Measurements from ENCODE around the gene FMN1.

Gene FMN1

DNA sequence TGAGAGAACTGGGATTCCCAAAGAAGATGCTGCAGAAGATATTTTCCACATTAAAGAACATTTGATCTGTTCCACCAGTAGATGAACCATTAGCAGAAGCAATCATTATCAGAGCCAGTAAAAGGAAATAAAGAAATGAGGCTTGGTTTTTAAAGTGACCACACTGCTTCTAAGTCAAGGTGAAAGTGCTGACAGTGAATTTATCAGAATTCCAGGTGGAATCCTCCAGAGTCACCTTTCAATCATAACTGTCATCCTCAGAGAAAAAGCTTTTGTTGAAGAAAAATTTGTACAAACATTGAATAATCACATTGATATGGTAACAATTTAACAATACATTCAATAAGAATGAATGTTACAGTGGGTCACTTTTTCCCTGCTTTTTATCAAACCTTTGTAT is 376.9 kb downstream of the FMN1 start:
- no peak for FAIRE-seq

DNA sequence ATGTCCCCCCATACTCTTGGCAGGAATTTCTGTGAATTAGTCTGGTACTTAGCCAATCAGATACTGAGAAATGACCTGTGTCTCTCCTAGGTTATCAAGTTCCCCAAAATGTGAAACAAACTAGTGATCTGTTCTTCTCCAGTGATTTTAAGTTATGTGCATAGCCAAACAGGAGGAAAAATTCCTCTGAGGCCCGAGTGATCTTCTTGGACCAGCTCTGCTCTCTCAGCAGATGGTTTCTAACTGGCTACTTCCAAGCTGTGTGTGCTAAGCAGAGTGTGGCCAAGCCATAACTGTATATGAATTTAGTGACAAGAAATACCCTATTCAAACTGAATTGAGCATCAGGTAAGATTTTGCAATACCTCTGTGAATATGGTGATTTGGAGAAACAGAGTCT is 387.2 kb downstream of the FMN1 start:
- FAIRE-seq, result no peak

DNA sequence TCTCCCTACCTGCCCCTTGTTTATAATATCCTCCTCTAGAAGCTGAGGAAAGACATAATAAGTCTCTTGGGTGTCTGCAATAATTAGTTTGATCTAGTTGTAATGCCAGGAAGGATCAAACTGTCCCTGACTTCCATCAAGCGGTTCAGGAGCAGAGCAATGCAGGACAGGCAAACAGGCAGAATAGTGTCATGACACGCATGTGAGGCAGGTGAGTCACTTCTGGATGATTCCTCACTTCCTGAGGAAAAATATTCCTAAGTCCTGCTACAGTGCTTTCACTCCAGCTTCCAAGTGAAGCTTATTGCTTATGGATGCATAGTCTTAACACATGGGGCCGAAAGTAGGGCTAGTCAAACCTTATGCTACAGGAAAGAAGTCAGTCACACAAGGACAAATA is 390.9 kb downstream of the FMN1 start:
- FAIRE-seq, result no peak

DNA sequence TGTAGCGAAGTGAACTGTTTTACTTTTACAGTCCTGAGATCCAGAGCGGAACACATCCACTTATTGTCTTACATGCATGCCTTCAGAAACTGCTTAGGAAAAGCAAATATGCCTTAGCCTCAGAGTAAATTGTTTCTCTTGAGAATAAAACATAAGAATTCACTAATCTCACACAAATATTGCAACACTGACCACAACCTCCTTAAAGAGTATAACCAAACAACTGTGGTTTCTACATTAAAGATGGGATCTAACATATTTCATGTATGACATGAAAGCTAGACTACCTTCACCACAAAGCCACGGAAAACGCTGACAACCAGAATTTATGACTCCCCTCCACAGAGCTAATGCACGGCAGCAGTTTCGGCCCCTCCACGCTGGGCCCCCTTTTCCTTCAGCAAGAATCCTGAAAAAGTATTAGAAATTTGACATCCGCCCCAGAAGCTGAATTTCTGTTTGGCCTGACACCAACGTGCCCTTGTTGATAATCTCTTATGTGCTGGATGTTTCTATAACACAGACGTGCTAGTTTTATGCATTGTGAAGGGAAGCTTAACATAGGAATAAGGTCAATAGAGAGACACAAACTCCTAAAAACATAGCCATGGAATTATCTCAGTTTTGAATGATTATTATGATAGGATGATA is 392.1 kb downstream of the FMN1 start:
- FAIRE-seq, result no peak

DNA sequence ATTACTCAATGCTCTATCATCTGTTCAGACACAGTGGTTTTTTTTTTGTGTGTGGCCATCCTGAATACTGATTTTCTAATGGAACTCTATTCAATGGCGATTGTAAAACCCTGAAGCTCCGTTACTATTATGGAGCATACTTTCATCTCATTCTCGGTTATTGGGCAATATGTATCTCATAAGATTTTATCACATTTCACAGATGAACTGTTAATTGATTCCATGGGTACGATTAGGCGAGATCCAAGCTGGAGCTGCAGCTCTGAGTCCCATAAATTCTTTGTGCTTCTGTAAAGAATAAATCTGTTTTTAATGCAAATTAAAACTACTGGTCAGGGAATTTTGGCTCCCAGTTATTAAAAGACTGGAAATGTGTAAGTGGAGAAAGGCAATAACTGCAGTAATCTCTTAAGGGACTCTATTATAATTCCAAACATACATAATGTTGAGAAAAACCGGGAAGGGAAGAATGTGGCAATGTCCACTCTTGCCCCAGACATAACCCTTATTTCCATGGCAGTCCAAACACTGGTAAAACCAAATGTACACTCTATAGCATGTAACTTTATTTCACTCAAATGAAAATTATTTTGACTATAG is 394.5 kb downstream of the FMN1 start:
- FAIRE-seq, result no peak

DNA sequence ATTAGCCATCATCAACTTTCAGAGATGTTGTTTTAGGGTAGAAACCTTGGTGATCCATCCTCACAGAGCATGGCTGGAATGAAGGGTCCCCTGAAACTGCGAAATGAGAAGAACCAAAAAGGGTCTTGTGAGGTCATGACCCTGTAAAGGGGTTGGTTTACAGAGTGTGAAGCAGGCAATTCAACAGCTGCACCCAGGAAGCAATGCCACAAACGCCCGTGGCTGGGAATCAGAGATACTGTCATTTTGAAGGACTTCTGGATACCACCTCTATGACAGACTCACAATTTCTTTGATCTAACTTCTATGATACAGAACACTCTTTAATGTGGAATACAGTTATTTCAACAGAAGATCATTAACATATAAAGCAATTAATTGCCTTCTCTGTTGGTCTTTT is 397.7 kb downstream of the FMN1 start:
- FAIRE-seq, result no peak

DNA sequence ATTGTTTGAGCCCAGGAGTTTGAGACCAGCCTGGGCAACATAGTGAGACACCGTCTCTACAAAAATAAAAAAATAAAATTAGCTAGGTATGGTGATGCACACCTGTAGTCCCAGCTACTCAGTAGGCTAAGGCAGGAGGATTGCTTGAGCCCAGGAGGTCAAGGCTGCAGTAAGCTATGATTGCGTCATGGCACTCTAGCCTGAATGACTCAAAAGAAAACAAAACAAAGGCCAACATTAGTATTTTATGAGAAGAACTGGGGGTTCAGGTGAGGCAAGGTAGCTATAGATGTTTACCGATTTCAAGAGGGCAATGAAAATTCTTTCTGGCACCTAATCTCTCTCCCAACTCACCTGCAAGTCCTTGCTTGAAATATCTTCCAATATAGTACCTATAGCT is 399.5 kb downstream of the FMN1 start:
- no peak for FAIRE-seq

DNA sequence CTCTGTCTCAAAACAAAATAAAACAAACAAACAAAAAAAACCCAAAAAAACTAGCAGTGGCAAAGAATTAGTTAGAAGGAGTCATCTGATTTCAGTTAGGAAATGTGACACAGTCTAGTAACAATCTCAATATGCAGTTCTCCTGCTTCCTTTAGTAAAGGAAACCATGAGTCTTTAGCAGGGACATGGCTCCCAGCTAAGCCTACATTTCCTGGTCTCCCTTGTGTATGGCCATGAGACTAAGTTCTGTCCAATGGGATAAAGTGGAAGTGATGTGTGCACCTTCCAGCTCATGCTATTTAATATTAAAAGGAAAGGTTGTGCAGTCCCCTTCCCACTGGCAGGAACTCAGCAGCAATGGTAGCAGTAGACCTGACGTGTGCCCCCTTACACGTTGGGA is 402.1 kb downstream of the FMN1 start:
- no peak for FAIRE-seq

DNA sequence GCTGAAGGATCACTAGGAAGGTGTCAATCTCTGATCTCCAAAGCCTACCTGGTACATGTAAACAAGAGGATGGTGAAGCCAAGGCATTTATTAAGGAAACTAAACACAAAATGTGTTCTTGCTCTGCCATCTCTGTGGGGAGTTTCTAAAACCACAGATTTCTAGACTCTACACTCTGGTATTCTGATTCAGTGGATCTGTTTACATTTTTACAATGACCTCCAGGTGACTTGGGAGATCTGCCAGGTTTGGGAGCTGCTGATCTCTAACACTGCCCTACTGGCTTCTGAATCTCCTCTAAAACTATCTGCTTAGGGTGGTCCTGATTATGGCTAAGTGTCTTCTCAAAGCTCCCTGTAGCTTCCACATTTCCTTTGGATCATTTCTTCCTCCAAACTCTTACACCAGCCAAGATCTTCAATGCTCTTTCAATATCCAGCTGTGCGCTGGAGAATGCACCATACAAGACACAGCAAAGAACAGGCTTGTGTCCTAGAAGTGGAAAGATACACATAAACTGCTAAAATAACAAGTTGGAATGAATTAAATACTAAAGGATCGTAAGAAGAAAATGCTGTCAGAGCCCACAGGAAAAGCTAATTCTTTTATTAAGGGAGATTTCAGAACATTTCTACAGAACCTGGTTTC is 404.0 kb downstream of the FMN1 start:
- FAIRE-seq, result no peak

DNA sequence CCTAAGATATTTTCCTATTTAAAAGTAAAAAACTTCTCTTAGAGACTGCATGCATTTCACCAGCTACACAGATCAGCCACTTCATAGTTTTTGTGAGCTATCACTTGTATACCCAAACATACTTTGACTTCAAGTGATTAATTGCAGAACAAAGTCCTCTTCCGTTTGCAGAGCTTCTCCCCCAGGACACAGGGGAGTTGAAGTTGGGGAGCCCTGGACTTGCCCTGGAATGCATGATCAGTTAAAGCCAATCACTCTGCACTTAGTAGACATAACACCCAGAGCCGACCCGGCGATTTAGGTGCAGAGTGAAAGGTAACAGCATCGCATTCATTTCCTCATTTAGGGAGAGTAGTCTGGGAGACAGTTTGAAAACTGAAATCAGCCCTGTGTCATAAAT is 406.6 kb downstream of the FMN1 start:
- FAIRE-seq, result no peak

DNA sequence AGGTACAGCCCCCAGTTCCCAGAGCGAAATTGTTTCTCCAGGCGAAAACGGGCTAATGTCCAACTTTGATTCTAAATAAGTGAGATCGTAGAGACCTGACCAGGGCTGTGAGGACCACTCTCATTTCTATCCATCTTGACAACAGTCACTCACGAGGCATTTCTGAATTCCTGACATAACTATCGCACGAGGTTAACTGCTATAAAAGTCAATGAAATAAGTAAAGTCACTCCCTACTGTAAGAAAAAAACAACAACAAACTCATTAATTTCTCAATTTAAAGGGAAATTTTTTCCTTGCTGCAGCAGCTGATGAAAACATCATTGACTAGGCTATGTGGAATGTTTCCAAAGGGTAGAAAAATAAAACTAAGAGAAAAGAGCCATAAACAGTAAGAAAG is 407.6 kb downstream of the FMN1 start:
- no peak for FAIRE-seq

DNA sequence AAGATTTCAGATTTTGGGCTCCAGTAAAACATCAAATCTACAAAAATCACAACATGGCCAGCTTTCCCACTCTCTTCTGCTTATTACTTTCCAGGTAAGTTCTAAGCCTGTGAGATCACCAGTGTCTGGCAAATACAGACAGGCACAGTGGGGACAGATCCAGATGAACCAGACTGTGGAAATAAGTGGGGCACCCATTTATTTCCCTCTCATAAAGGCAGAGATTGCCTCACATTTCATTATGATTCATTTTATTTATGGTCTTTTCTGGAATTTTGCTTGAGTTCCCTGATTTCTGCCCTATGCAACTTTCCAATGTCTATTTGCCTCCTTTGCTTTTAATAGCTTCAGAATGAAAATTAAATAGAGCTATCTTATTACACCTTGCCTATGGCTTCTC is 409.9 kb downstream of the FMN1 start:
- FAIRE-seq, result no peak

DNA sequence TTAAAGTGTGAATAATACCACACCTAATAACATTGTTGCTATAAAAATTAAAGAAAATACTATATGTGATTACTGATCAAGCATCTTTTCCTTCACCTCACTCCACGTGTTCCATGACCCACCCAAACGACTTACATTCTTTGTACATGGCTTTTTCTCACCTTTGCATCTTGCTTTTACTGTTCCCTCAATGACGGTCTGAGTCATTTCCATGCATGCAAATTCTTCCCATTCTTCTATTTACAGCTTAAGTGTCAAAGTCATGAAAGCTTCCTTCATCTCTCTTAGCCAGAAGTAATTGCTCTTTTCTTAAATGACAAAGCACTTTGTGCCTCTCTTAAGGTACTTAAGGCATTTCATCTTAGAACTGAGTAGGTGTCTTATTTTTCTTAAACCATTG is 412.7 kb downstream of the FMN1 start:
- no peak for FAIRE-seq

DNA sequence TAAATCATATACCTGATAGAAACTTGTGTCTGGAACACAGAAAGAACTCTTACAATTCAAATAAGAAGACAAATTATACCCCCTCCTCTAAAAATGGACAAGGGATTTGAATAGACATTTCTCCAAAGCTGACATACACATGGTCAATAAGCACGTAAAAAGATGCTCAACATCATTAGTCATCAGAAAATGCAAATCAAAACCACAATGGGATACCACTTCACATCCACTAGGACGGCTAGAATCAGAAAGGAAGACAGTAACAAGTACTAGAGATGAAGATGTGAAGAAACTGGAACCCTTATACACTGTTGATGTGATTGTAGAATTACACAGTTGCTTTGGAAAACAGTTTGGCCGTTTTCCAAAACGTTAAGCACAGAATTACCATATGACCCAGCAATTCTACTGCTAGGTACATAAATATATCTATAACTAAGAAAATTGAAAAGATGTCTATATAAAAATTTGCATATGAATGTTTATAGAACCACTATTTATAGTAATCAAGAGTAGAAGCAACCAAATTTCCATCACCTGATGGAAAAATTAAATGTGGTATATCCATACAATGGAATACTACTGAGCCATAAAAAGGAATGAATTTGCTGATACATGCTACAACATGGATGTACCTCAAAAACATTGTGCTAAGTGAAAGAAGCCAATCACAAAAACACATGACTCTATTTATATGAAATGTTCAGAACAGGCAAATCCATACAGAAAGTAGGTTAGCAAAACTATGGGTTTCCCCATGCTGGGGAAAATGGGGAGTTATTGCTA is 415.9 kb downstream of the FMN1 start:
- FAIRE-seq, result no peak

DNA sequence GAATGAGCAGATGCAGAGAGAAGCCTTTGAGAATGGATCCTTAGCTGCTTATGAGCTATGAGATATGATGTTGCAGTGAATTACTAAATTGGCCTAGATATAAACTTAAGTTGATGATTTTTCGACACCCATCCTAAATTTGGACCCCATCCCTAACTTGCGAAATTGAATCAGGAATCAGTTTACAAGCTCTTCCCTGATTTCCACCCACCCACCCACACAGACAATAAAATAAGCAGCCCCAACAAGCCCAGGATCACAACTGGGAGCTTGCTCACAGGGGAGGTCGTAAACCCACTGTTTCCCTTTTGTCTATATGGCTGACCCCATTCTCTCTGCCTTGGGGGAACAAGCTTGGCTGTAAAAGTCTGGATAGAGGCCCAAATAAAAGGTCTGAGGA is 419.4 kb downstream of the FMN1 start:
- no peak for FAIRE-seq

DNA sequence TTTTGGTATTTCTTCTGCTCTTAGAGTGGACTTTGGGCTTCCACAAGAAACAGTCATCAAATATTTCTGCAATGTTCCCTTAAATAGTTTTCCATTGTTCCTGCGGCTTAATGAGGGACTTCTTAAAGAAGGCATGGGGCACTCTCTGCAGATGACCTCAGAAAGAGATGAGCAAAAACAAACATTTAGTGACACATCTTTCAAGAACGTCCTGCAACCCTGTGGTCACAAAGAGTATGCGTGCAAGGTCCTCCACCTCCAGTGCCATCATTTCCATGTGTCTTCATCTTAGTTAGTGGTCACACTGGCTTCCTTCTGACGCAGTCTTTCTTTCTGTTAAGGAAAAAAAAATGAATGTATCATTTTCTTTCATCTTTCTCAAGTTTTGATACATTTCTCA is 420.5 kb downstream of the FMN1 start:
- no peak for FAIRE-seq

DNA sequence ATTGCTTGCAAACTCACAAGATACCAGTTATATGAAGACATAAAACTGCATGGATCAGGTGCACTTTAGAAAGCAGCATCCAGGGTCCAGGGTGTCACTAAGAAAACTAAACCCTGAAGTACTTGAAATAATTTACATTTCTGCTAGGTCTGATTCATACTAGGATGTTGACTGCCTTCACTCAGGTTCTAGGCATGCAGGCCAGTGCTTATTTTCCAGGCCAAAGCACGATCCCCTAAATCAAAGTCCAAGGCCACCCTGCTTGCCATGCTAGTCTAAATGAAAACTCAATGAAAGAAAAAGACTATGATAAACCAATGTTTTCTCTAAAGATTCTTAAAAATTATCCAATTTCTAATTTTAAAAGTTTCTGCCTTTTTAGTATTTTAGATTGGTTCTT is 427.3 kb downstream of the FMN1 start:
- no peak for FAIRE-seq

DNA sequence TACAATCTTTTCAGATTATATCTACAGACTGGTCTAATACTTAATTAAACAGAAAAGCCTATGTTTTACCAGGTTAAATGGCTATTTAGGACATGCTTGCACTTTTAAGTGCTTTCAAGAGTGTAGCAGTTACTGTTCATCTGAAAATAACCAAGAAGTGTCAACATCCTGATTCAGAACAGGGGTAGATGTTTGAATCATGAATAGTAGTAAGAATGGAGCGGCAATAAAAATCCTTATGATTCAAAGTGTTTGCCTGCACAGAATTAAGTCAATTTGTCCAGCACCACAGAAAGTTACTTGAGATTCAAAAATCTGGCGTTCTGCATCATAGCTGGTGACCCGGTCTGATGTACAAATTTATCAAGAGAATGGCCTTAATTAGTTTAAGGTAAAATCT is 428.4 kb downstream of the FMN1 start:
- FAIRE-seq, result no peak

DNA sequence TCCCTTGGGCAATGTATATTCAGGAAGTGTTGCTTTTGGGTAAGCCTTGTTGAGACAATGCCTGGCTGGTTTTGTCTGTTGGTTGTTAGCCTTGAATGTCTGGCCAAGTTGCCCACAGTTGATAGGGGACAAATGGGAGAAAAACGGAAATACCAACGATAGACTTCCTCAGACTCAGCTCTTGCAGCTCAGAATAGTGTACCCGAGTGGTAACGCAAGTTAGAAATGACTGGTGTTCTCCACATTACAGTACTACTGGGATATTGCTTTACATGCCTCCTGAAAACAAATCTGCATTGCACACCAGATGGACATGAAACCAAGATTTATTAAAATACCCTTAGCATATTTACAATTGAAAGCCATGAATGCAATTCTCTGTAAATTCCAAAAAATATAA is 429.3 kb downstream of the FMN1 start:
- no peak for FAIRE-seq

DNA sequence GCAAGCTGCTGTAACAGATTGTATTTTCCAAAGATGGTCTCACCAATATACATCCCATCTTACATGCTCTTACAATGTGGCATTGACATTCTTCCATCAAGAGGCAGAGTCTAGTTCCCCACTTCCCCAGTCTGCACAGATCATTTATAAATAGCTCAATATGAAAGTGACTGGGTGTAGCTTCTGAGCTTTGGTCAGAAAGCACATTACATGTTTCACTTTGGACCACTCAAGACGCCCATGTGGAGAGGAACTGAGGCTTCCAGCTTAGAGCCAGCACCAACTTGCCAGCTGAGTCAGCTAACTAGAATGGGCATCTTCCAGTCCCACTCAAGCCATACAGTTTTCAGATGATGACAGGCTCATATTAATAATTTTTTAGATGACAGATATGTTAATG is 431.2 kb downstream of the FMN1 start:
- FAIRE-seq, result no peak

DNA sequence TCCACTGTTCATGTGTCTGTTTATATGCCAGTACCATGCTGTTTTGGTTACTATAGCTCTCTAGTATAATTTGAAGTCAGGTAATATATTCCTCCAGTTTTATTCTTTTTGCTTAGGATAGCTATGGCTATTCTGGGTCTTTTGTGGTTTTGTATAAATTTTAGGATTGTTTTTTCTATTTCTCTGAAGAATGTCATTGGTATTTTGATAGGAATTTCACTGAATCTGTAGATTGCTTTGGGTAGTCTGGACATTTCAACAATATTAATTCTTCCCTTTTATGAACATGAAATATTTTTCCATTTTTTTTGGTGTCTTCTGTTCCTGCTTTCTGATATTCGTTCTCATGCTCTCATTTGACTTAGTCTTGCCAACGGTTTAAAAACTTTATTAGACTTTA is 437.1 kb downstream of the FMN1 start:
- FAIRE-seq, result no peak

DNA sequence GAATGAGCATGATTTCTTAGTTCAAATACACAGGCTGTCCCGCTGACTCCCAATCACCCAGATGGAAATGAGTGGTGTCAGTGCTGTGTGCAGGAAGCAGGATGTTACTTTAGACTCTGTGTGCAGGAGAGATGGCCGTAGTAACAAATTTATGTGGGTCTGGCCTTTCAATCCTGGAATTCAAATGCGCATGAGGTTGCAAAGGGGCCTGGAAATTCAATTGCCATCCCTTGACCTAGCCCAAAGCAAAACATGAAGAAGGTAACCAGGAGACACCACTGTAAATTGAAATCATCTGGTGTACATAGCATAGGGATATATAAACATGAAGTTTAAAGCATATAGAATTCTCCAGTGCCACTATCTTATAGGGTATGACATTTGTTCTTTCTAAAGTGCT is 443.5 kb downstream of the FMN1 start:
- FAIRE-seq, result no peak

DNA sequence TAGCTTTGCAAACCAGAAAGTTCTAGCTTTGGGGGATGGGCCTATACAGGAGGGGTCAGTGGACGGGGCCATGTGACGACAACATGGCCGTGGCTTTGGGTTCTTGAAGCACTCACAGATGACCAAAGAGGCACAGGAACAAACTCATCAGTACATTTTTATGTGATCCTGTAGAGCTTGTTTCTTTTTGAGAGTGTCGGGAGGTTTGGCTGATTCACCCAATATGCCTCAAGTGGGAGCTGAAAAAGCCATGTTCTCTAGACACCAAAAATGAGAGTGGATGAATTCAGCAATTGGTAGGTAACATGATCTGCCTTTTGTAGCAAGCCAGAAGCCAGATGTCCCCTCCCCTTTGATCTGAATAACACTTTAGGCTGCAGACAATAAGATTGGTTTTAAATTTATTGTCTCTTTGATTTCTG is 446.6 kb downstream of the FMN1 start:
- FAIRE-seq, result no peak

Measured in A204.1 (cell line).